ENCODE measurements around the gene NTN3. TPM values are rescaled to one million over a fixed set of nuclear protein-coding genes. Genes with fewer than 3 reads are reported as not detected.

NTN3 gene
- total RNA-seq, 1 donor from 2014 or later: 1.5 TPM

- H3K4me3 Mint-ChIP-seq (ENCODE audit: unreplicated experiment): peak overlapping the region; percentile 78
- DNase-seq (ENCODE audit: low spot score): no peak
- peak overlapping the region; percentile 93 for H3K27ac Mint-ChIP-seq (ENCODE audit: unreplicated experiment)
- peaks cover 40% of the 10 kb centered on the region for H3K4me1 Mint-ChIP-seq (ENCODE audit: low read depth)
- no peaks in the 10 kb centered on the region for H3K9me3 Mint-ChIP-seq (ENCODE audit: low read depth)
- H3K27me3 Mint-ChIP-seq (ENCODE audit: low read depth): no peaks in the 10 kb centered on the region
- TF ChIP-seq CTCF (IDR thresholded peaks at IDR 0.05): no peak
- H3K36me3 Mint-ChIP-seq (ENCODE audit: low read depth): peaks cover 12% of the 10 kb centered on the region
Observed at GRCh38 chr16:2520784-2521531, 49.9 kb downstream of the NTN3 start.

Small RNA genes lying within 50 kb of the gene (microRNA-seq; reads per million reads assigned to microRNA genes)
- gene MIR6767 (ENCODE audit: borderline number of aligned reads): not detected
- not detected for gene MIR6768 (ENCODE audit: borderline number of aligned reads)

Other genes with a start within 250 kb of the NTN3 start
- 18.7 to 25.7 TPM (median 20.7 TPM) in 3 replicates for gene E4F1, start 247.7 kb upstream of the NTN3 start, total RNA-seq
- 0.97 to 1.6 TPM (median 1.2 TPM) in 3 replicates for gene DNASE1L2, start 234.9 kb upstream of the NTN3 start, total RNA-seq
- 25.5 to 45.4 TPM (median 44.5 TPM) in 3 replicates for gene ECI1, start 219.7 kb upstream of the NTN3 start, total RNA-seq
- gene RNPS1, start 203.2 kb upstream of the NTN3 start, total RNA-seq: 109 to 122 TPM (median 111 TPM) in 3 replicates
- gene ABCA3, start 130.6 kb upstream of the NTN3 start, total RNA-seq: 16.3 to 27.3 TPM (median 26.0 TPM) in 3 replicates
- gene CCNF, start 41.9 kb upstream of the NTN3 start, total RNA-seq: 4.9 to 7.7 TPM (median 7.6 TPM) in 3 replicates
- gene TEDC2, start 11.2 kb upstream of the NTN3 start, total RNA-seq: 3.9 to 6.5 TPM (median 5.5 TPM) in 3 replicates
- 17.9 to 19.6 TPM (median 18.7 TPM) in 3 replicates for gene TBC1D24, start 3.8 kb downstream of the NTN3 start, total RNA-seq
- 168 to 200 TPM (median 197 TPM) in 3 replicates for gene ATP6V0C, start 42.7 kb downstream of the NTN3 start, total RNA-seq
- 35.4 to 37.0 TPM (median 36.3 TPM) in 3 replicates for gene AMDHD2, start 49.1 kb downstream of the NTN3 start, total RNA-seq
- not detected in 3 replicates for gene CEMP1, start 60.1 kb downstream of the NTN3 start, total RNA-seq
- 39.2 to 40.6 TPM (median 39.6 TPM) in 3 replicates for gene PDPK1, start 66.7 kb downstream of the NTN3 start, total RNA-seq
- gene KCTD5, start 211.2 kb downstream of the NTN3 start, total RNA-seq: 27.3 to 29.7 TPM (median 27.4 TPM) in 3 replicates
- 2.8 to 4.3 TPM (median 3.1 TPM) in 3 replicates for gene PRSS27, start 248.9 kb downstream of the NTN3 start, total RNA-seq